ENCODE results near the gene CATSPER3.

CATSPER3 gene

GRCh38 chr5:135040333-135041144 lies 72.8 kb downstream of the CATSPER3 start:
- DNase-seq (ENCODE audit: low spot score) (no peak), FAIRE-seq (no peak)

DNA sequence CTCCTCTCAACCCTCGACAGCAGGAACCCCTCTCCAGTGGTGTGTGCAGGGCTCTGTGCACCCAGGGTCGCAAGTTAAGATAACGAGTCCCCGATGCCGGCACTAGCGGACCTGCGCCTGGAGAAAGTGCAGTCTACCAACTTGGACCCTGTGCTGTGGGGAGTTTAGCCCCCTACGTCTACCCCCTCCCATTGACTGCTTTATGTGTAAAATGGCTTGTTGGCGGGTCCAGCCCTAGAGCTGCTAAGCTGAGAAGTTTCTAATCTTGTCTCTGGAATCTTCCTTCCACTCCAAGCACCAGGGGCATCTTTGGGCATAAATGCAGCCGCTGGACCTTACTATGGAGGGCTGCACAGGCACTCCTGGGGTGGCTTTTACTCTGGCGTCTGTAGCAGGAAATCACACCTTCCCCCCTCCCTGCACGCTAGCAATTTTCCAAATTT lies 73.5 kb downstream of the CATSPER3 start:
- FAIRE-seq = no peak
- DNase-seq (ENCODE audit: low spot score) = no peak

GRCh38 chr5:135041726-135042125 lies 74.0 kb downstream of the CATSPER3 start:
- DNase-seq (ENCODE audit: low spot score) = no peak
- no peak for FAIRE-seq

GRCh38 chr5:135042595-135042994 lies 74.9 kb downstream of the CATSPER3 start:
- FAIRE-seq = no peak
- DNase-seq (ENCODE audit: low spot score) = no peak

- no peak for FAIRE-seq
- DNase-seq (ENCODE audit: low spot score) = no peak
These were observed 77.8 kb downstream of the CATSPER3 start for GRCh38 chr5:135045488-135045887.

- FAIRE-seq = no peak
- no peak for DNase-seq (ENCODE audit: low spot score)
These were observed 79.1 kb downstream of the CATSPER3 start for GRCh38 chr5:135046661-135047346.

DNA sequence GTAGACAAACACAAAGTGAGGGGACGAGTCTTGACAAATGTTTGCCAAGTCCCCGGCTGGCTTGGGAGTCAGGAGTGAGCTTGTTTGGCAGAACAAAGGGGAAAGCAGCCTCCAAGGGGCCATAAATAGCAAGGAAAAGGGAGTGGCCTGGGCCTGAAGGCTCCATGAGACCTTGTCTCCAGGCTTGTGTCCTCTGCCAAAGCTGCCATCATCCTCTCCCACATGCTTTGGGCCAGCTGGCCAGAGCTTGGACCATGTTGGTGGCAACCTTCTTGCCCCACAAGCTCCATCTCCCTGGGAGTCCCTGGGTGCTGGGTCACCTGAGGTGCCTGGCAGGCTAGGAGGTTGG lies 79.6 kb downstream of the CATSPER3 start:
- DNase-seq (ENCODE audit: low spot score) (no peak), FAIRE-seq (no peak)

DNA sequence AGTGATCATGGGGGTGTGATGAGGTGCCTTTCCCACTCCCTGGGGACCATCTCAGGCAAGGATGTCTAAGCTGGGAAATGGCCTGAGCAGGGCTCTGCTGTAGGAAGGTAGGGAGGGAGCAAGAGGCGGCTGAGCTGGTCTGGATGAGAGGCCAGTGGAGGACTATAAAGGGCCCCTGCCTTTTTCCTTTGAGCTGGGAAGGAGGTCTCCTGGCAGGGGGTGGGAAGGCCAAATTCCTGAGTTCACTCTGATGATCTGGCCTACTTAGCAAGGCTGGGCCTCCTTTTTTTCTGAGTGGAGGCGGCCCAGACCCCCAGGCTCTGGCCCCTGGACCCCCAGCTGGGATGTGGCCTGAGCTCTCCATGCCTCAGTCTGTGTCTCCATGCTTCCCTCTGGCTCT lies 80.6 kb downstream of the CATSPER3 start:
- no peak for DNase-seq (ENCODE audit: low spot score)
- FAIRE-seq = no peak

DNA sequence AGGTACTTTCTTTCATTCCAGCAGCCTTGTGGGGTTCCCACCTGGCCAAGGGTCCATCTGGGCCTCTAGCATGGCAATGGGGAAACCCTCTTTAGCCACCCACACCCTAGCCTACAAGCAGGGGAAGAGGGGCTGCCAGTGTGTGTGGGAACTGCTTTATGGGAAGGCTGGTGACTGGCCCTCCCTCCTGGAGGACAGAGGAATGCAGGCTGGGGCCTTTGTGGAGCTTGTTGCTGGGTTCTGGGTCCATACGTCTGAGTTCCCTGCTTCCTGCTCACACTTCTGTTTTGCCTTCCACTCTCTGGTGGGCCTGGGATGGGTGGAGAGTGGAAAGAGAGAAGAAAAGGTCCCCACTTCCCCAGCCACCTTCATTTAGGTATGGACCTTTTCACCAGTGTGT lies 81.2 kb downstream of the CATSPER3 start:
- no peak for FAIRE-seq
- no peak for DNase-seq (ENCODE audit: low spot score)

DNA sequence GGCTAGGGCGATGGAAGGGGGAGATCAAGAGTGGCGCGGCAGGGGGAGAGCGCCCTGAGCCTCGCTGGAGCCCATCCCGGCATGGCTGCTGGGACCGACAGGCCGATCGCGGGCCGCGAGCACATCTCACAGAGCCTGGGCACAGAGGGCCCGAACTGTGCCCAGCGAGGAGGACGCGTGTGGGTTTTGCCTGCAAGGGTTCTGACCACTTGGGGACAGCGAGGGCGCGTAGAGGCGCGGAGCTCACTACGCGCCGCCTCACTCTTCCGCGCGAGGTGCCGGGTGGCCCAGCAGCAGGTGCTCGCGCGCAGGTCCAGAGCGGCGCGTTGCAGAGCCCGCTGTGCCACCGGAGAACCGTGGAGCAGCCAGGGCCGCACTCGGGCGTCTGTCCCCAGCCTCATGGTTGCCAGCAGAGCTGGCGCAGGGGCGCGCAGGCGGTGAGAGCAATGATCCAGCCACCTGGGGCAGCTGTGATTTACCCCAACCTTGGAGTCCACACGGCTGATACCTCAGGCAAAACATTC lies 82.6 kb downstream of the CATSPER3 start:
- no peak for FAIRE-seq
- DNase-seq (ENCODE audit: low spot score) = no peak

GRCh38 chr5:135051399-135051798 lies 83.7 kb downstream of the CATSPER3 start:
- FAIRE-seq (no peak), DNase-seq (ENCODE audit: low spot score) (no peak)

GRCh38 chr5:135051872-135052271 lies 84.2 kb downstream of the CATSPER3 start:
- FAIRE-seq = no peak
- DNase-seq (ENCODE audit: low spot score) = no peak

- no peak for DNase-seq (ENCODE audit: low spot score)
- FAIRE-seq = no peak
These were observed 84.9 kb downstream of the CATSPER3 start for GRCh38 chr5:135052511-135053145.

DNA sequence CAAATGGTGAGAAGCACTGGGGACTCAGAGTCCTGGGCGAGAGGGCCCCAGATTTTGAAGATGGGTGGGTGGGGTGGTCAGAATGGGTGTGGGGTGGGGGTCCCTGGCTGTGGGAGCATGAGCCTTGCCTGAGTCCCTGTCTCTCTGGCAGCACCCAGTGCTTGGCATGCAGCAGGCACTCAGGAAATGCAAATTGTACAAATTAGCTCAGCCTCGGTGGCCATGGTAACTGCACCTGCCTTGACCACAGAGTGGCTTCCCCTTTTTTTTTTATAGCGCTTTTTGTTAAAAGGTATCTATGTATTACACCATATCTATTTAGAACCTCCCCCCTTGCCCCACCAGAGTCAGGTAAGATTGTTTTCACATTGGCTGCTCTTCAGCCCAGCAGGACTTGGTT lies 85.6 kb downstream of the CATSPER3 start:
- DNase-seq (ENCODE audit: low spot score) = no peak
- no peak for FAIRE-seq

DNA sequence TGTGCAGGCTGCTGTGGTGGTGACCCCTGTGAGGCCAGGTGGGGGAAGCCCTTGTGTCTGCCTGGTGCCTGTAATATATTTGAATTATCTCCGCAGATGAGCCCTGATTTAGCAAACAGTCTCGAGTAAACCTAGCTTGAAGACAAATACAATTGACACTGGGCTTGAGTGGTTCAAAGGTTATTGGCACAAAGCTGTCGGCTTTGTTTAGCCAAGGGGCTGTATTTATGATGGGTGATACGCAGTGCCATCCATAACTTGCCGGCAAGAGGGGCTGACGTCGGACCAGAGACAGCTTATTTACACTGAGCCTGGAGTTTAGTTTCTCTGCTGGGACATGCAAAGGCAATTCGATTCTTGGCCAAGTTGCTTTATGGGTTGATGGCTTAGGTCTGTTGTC lies 86.3 kb downstream of the CATSPER3 start:
- no peak for DNase-seq (ENCODE audit: low spot score)
- FAIRE-seq = no peak

GRCh38 chr5:135054546-135054945 lies 86.8 kb downstream of the CATSPER3 start:
- no peak for DNase-seq (ENCODE audit: low spot score)
- no peak for FAIRE-seq

DNA sequence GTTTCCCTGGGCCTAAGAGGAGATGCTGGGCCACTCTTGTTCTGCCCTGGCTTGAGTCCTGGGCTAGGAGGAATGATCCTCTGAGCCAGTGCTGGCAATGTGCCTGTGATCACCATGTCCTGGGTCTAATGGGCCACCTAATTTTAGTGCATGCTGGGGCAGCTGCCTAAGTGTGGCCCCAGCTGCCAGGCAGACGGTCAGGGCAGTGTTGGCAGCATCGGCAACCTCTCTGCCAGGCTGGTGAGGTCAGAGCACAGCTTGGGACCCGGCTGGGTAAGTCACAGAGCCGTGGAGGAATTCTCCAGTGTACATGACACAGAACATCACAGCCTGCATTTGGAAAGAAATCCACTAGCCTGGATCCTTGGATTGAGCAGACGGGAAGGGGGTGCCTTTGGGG lies 87.7 kb downstream of the CATSPER3 start:
- FAIRE-seq (no peak), DNase-seq (ENCODE audit: low spot score) (no peak)

DNA sequence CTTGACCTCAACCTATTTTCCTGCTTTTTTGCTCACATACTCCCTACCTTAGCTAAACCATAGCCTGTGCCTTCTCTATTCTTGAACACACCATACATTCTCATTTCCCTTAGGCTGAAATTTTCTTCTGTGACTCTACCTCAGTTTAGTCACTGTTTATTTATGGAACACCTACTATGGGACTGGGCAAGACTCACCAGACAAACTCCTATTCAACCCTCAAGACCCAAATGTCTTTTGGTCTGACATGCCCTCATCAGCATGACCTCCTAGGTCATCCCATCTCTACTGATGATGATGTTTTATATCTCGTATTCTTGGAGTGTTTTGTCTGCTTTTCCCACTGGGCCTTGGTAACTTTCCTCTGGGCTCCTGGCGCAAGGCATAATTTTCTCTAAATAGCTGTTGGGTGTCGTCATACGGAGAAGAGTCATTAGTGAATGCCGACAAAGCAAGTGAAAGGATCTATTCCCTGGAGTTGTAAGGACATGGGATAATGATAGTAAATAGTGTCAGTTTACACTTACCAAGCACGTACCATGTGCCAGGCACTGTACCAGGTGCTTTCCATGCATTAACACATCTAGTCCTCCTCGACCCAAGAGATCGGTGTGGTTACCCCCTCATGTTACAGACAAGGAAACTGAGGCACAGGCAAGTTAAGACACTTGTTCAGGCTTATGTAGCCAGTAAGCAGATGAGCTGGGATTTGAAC lies 88.8 kb downstream of the CATSPER3 start:
- DNase-seq (ENCODE audit: low spot score) = no peak
- FAIRE-seq = no peak

DNA sequence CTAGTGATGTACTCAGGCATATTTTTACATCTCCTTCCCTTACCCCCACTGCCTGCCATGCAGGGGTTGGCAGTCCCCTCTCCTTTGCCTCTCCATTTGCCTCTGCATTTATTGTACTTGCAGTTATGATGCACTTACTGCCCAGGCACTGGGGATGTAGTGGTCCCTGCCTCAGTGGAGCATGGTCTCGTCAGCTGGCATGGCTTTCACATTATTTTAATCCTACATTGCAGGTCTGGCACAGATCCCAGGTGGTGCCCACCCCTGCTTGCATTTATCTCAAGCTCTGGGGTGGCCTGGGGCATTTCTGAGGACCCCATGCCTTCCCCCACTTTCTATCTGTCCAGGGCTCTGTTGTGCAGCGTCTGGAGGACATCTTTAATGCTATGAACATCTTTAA lies 89.5 kb downstream of the CATSPER3 start:
- DNase-seq (ENCODE audit: low spot score) (no peak), FAIRE-seq (no peak)

- no peak for FAIRE-seq
- no peak for DNase-seq (ENCODE audit: low spot score)
These were observed 90.6 kb downstream of the CATSPER3 start for GRCh38 chr5:135058331-135058732.

Measured in RCC 7860 (cell line).